Heart right ventricle (tissue), 16 donors: ENCODE results near the gene CCDC192. TPM values are rescaled to one million over a fixed set of nuclear protein-coding genes. Genes with fewer than 3 reads are reported as not detected.
A peak's percentile ranks its signal among the peaks of the same experiment; 100 is the strongest.

Experiments used
- ATAC-seq, 8 donors: fragments of 200-7000 bp; cut with Tn5 transposase; one replicate each; pipeline ENCODE4 v1.9.1; 2020; ENCODE audit warnings: mild to moderate bottlenecking in 8 of 8, moderate library complexity in 8 of 8, moderate number of reproducible peaks in 1 of 8
- DNase-seq, 2 donors: peaks; one replicate each; pipeline ENCODE4 v3.0.0-alpha.2; 2020
- H3K27ac ChIP-seq, 10 donors: fragments of 200-600 bp; sonication (generic) in 2 of 10; one replicate each; pipeline versions ENCODE4 v1.5.0 to v1.8.0; 2020 to 2022; ENCODE audit warnings: mild to moderate bottlenecking in 3 of 10
- H3K27me3 ChIP-seq, 7 donors: fragments of 200-600 bp; one replicate each; pipeline ENCODE4 v1.8.0; 2021 to 2022; ENCODE audit warnings: mild to moderate bottlenecking in 2 of 7
- H3K36me3 ChIP-seq, 9 donors: fragments of 200-600 bp; sonication (generic) in 1 of 9; one replicate each; pipeline versions ENCODE4 v1.5.0 to v1.8.0; 2020 to 2022; ENCODE audit warnings: mild to moderate bottlenecking in 2 of 9
- H3K4me1 ChIP-seq, 9 donors: fragments of 200-600 bp; sonication (generic) in 1 of 9; one replicate each; pipeline versions ENCODE4 v1.5.0 to v1.8.0; 2020 to 2022; ENCODE audit warnings: mild to moderate bottlenecking in 4 of 9
- H3K4me3 ChIP-seq, 10 donors: fragments of 200-600 bp; sonication (generic) in 2 of 10; one replicate each; pipeline versions ENCODE4 v1.5.0 to v1.8.0; 2020 to 2022; ENCODE audit warnings: mild to moderate bottlenecking in 7 of 10, moderate library complexity in 2 of 10
- H3K9me3 ChIP-seq, 11 donors: fragments of 200-600 bp in 10 of 11; sonication (generic) in 2 of 11; one replicate each; pipeline versions ENCODE4 v1.5.0 to v1.8.0; 2013 to 2022; ENCODE audit warnings: mild to moderate bottlenecking in 2 of 11, control low read depth in 1 of 11, moderate library complexity in 1 of 11
- WGBS, 2 donors: extraction: QIAGEN DNeasy Blood & Tissue Kit; methylation state at CpG; one replicate each; pipeline ENCODE4 v1.1.7; 2013; ENCODE audit warnings: inconsistent platforms in 1 of 2; 5-methylcytosine and 5-hydroxymethylcytosine counted together
- intact Hi-C, 10 donors: fragments of 100-400 bp; cut with DNase I; formaldehyde crosslinking; loops; one replicate each; pipeline versions ENCODE4 v1.11.1 to v1.14.2; 2022
- polyA plus RNA-seq, 2 donors: library from polyadenylated mRNA; stranded (reverse); fragments of 200-250 nt; gene quantifications; one replicate each; pipeline ENCODE4 v1.2.3, GENCODE V29; 2013
- total RNA-seq, 10 donors: library from RNA; stranded (reverse); fragmentation: NEBNext Ultra II Directional in 3 of 10; extraction: Animal tissue kit (Norgen Biotek cat#: 25700) in 3 of 10; gene quantifications; one replicate each; pipeline versions ENCODE4 v1.2.1 to v1.2.4, GENCODE V29; 2021 to 2023
- TF ChIP-seq, protein P1 (sequence below), 9 donors: fragments of 200-600 bp; sonication (generic) in 2 of 9; IDR thresholded peaks; one replicate each; pipeline versions ENCODE4 v1.5.0 to v1.8.0; 2021 to 2022; ENCODE audit warnings: antibody characterized with exemption in 9 of 9, mild to moderate bottlenecking in 5 of 9, moderate library complexity in 1 of 9
- donor health status: Arrhythmogenic right ventricular cardiomyopathy.
- donor health status: ischemic (EF 13 %, LVEDD 7.1; RV severe dilation, severe dysfunction).
- donor health status: healthy with polysubstance abuse.
- donor health status: DM: no; HTN: yes; CAD: no.
- donor health status: DM: no; HTN: no; CAD: no.
- donor health status: ischemic (EF 25% LVEDD 6.9; RV normal size, moderate dysfunction).
- donor health status: ischemic (EF 25% LVEDD 5.7; RV mildly dilated, moderate dysfunction).
- donor health status: healthy.
- donor health status: DM: yes; HTN: yes; CAD: no.
- donor health status: Ischemic cardiomyopathy.
- donor health status: ischemic (EF 35%, LVEDD 5.7; RV mildly dilated, moderate dysfunction).
- donor health status: nonischemic (EF 11% LVEDD 7.7; RV severe dilation, severe dysfunction).
- donor health status: DM: yes; HTN: yes; CAD: no.
- donor health status: PGD.
- donor health status: ischemic (EF 29% LVEDD 5.4; RV normal size, mild dysfunction).
- donor health status: nonischemic (EF 23%, LVEDD 6.1; RV moderate dilation, normal function).

CCDC192 gene
- total and polyA plus RNA-seq, 12 donors = 0.13 to 0.76 (median 0.33) TPM; not detected in 8

DNA sequence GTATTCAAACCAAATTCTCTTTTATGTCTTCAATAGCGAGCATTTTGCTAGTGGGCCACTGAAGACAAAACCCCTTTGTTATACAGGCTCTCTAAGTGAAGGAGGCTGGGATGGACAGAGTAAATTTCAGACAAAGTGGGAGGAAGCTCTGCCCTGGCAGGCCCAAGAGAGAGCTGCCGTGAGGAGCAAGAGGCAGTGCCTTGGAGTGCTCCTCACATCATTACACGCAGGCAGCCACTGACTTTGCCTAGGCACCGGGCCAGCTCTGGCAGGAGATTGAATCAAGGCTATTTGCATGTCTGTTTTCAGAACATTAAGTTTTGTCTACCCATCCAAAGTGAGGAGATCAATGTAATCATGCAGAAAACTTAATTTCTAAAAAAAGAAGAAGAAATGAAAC is 167.7 kb downstream of the CCDC192 start:
- ATAC-seq = peak in 7 of 8 donors; percentile 47 to 82 (median 69)
- Histone ChIP-seq H3K9me3 (no peaks in the 10 kb centered on the region), H3K27me3 (no peaks in the 10 kb centered on the region), H3K36me3 (no peaks in the 10 kb centered on the region), H3K4me1 (peaks cover 2 to 41% (median 27%) of the 10 kb centered on the region in 9 donors), H3K4me3 (no peak overlapping the region), H3K27ac (peak overlapping the region in 5 of 10 donors; percentile 5 to 62 (median 44))
- intact Hi-C loops = loop anchor here in 5 of 10 donors (5.0 to 10.0 kb wide), 5 partner anchors 106 to 334 kb away; partner anchors contain the start of gene SLC12A2 (in 2 of the 5)
- peak; percentile 63 to 81 for DNase-seq
- TF ChIP-seq, protein P1, sequence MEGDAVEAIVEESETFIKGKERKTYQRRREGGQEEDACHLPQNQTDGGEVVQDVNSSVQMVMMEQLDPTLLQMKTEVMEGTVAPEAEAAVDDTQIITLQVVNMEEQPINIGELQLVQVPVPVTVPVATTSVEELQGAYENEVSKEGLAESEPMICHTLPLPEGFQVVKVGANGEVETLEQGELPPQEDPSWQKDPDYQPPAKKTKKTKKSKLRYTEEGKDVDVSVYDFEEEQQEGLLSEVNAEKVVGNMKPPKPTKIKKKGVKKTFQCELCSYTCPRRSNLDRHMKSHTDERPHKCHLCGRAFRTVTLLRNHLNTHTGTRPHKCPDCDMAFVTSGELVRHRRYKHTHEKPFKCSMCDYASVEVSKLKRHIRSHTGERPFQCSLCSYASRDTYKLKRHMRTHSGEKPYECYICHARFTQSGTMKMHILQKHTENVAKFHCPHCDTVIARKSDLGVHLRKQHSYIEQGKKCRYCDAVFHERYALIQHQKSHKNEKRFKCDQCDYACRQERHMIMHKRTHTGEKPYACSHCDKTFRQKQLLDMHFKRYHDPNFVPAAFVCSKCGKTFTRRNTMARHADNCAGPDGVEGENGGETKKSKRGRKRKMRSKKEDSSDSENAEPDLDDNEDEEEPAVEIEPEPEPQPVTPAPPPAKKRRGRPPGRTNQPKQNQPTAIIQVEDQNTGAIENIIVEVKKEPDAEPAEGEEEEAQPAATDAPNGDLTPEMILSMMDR (IDR thresholded peaks at IDR 0.05) = no peak
- 29 to 31% methylated on average over 4 of the region's 4 CpGs for WGBS, 2 donors

DNA sequence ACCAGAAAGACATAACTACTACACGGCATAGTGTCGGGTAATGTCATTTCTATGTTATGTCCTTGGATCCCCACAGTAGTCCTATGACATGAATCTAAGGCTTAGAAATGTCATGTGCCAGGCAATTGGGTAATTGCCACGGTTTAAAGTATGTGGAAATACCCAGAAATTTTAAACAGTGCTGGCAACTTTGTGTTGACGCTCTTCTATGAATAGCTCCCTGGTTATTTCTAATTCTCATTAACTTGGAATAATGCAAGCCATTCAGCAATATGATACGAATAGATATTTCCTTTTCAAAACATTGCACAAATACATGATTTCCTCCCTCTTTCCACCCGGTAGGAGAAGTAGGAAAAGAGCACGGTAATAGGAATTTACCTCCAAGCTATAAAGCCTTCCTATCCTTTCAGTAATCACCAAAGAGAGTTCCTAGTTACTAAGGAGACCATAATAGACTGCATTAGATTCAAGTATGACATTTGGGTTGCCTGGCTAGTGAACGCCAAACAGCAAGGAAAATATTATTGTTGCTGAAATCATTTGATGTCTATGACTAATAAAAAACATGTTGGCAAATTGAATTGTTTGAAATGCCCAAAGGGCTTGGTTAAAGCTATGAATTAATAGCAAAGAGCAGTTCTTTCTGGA is 168.4 kb downstream of the CCDC192 start:
- intact Hi-C loops = loop anchor here in 5 of 10 donors (5.0 to 10.0 kb wide), 5 partner anchors 107 to 333 kb away; partner anchors contain the start of gene SLC12A2 (in 2 of the 5)

DNA sequence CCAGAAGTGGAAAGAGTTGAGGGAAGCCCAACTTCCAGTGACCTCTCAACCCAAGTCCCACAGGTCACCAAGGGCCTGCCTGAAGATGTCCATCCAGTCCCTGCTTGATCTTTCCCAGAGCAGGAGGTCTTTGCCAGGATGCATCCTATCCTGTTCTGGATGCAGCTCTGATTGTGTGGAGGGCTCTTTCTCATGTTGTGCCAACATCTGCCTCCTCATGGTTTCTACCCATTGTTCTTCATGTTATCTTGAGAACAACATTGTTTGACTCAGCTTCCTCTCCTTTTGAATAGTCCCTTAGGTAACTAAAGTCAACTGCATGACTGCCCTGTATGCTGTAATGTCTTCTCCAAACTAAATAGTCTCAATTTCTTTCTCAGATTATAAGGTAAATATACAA is 169.3 kb downstream of the CCDC192 start:
- ATAC-seq (peak in 7 of 8 donors; percentile 28 to 71 (median 49)), DNase-seq (peak in 1 of 2 donors; percentile 8)
- H3K9me3 ChIP-seq = no peaks in the 10 kb centered on the region
- H3K4me3 ChIP-seq = no peak overlapping the region
- no peaks in the 10 kb centered on the region for H3K27me3 ChIP-seq
- peaks cover 2 to 52% (median 32%) of the 10 kb centered on the region in 9 donors for H3K4me1 ChIP-seq
- TF ChIP-seq, protein P1 (IDR thresholded peaks at IDR 0.05) = no peak
- H3K27ac ChIP-seq = peak overlapping the region in 8 of 10 donors; percentile 17 to 62 (median 27)
- intact Hi-C loops = loop anchor here in 5 of 10 donors (5.0 to 10.0 kb wide), 5 partner anchors 108 to 332 kb away; partner anchors contain the start of gene SLC12A2 (in 2 of the 5)
- no peaks in the 10 kb centered on the region for H3K36me3 ChIP-seq

More for the DNA sequence above, 168.4 kb downstream of the CCDC192 start:
- DNase-seq (no peak), ATAC-seq (peak in 2 of 8 donors; percentile 23 to 31)
- Histone ChIP-seq H3K27ac (peak overlapping the region in 8 of 10 donors; percentile 5 to 62 (median 32)), H3K4me3 (no peak overlapping the region), H3K9me3 (no peaks in the 10 kb centered on the region), H3K4me1 (peaks cover 2 to 46% (median 31%) of the 10 kb centered on the region in 9 donors), H3K36me3 (no peaks in the 10 kb centered on the region), H3K27me3 (no peaks in the 10 kb centered on the region)
- 55 to 61% methylated on average over 8 of the region's 8 CpGs for WGBS, 2 donors
- TF ChIP-seq, protein P1 (IDR thresholded peaks at IDR 0.05) = no peak

DNA sequence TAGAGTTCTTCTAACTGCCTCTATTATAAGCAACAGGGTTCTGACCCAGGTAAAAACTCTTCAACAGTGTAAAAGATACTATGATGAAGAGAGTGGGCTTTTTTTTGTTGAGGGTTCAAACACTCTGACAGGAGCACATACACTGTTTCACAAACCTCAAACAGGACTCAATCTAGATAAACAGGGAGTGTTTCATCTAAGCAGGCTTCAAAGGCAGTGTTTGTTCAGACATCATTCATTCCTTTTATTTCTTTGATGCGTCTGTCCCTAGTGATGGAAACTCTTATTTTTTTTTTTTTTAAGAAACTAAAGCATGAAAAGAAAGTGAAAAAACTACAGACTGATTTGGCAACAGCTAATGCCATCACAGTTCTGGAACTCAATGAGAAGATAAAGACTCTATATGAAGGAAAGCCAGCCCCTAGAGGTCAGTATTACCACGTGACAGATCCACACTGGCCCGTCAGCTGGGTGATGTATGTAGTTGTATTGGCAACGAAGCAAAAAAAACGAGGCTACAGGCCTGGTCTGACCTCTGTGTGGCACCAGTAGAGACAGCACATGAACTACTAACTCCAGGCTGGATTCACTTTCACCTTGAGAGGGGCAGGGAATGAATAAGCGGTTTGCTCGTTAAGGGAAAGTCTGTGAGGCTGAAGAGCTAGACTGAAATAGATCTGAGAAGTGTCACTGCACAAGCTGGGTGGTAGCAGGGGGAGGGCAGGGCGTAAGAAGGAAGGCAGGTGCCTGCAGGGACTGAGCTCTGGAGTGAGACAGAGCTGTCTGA is 172.2 kb downstream of the CCDC192 start:
- H3K9me3 ChIP-seq = no peaks in the 10 kb centered on the region
- DNase-seq = peak; percentile 24 to 53
- peak overlapping the region; percentile 22 to 74 (median 67) for H3K27ac ChIP-seq
- H3K4me3 ChIP-seq = no peak overlapping the region
- H3K27me3 ChIP-seq = no peaks in the 10 kb centered on the region
- 21 to 24% methylated on average over 8 of the region's 8 CpGs for WGBS, 2 donors
- peak; percentile 72 to 96 (median 88) for ATAC-seq
- H3K4me1 ChIP-seq = peaks cover 2 to 61% (median 37%) of the 10 kb centered on the region in 9 donors
- intact Hi-C loops = loop anchor here in 7 of 10 donors (5.0 to 10.0 kb wide), 7 partner anchors 111 to 329 kb away; partner anchors contain the start of gene SLC12A2 (in 7 of the 7)
- TF ChIP-seq, protein P1 (IDR thresholded peaks at IDR 0.05) = peak in 8 of 9 donors; percentile 7 to 59 (median 38)
- H3K36me3 ChIP-seq = no peaks in the 10 kb centered on the region
